Activated CD4-positive, alpha-beta memory T cell treated with anti-CD3 and anti-CD28 coated beads for 36 hours (primary cell): ENCODE data around the gene AK8. TPM values are rescaled to one million over a fixed set of nuclear protein-coding genes. Genes with fewer than 3 reads are reported as not detected.

Source experiments
- total RNA-seq, 2 experiments: library from RNA; stranded (reverse); gene quantifications; one replicate each; pipeline ENCODE4 v1.2.3, GENCODE V29; 2021

The AK8 gene
- total RNA-seq, 2 experiments from 2014 or later = 0.10 to 0.39 TPM

Other genes with a start within 250 kb of the AK8 start
- gene DDX31, start 208.3 kb downstream of the AK8 start, total RNA-seq = 10 to 100 TPM; 17.2 to 18.8 TPM
- gene GTF3C4, start 207.8 kb downstream of the AK8 start, total RNA-seq = 10 to 100 TPM; 11.6 to 12.4 TPM
- 1 to 10 TPM; 1.8 to 3.6 TPM for gene SPACA9, start 614 bp upstream of the AK8 start, total RNA-seq
- gene TSC1, start 66.3 kb upstream of the AK8 start, total RNA-seq = 10 to 100 TPM; 19.6 to 23.6 TPM
- not detected for gene GFI1B, start 100.4 kb upstream of the AK8 start, total RNA-seq
- gene GTF3C5, start 152.7 kb upstream of the AK8 start, total RNA-seq = 10 to 100 TPM; 80.3 to 81.2 TPM
- 1 to 10 TPM in 1 of 2 experiments, under 1 TPM in 1; 0.88 to 1.0 TPM for gene CEL, start 183.7 kb upstream of the AK8 start, total RNA-seq
- gene RALGDS, start 243.0 kb upstream of the AK8 start, total RNA-seq = 10 to 100 TPM; 65.4 TPM